GM21367 (cell line): ENCODE data around the gene PRRG2.

Experiments used
- ATAC-seq: cut with Tn5 transposase; IDR thresholded peaks from one replicate; pipeline ENCODE4 v1.9.1; 2021; ENCODE audit not compliant: unreplicated experiment

Gene PRRG2

GRCh38 chr19:49581007-49581508 lies at the start of gene PRRG2:
Gene PRRG2, plus strand, starts transcription at chr19:49581316. Its CDS starts 1,904 bp downstream, at chr19:49583220.
- no peak for ATAC-seq

GRCh38 chr19:49533551-49534488 lies 47.3 kb upstream of the PRRG2 start:
- no peak for ATAC-seq

GRCh38 chr19:49534632-49535385 lies 46.3 kb upstream of the PRRG2 start:
- no peak for ATAC-seq

- ATAC-seq, result no peak
These were observed 44.1 kb upstream of the PRRG2 start for GRCh38 chr19:49536921-49537462.

- ATAC-seq, result no peak
These were observed 42.5 kb upstream of the PRRG2 start for GRCh38 chr19:49538643-49539042.

GRCh38 chr19:49539192-49539952 lies 41.7 kb upstream of the PRRG2 start:
- no peak for ATAC-seq

GRCh38 chr19:49541914-49542313 lies 39.2 kb upstream of the PRRG2 start:
- no peak for ATAC-seq

GRCh38 chr19:49542446-49542845 lies 38.7 kb upstream of the PRRG2 start:
- ATAC-seq, result no peak

GRCh38 chr19:49543032-49543431 lies 38.1 kb upstream of the PRRG2 start:
- ATAC-seq, result no peak

GRCh38 chr19:49544154-49544553 lies 37.0 kb upstream of the PRRG2 start:
- ATAC-seq, result no peak

GRCh38 chr19:49546825-49547565 lies 34.1 kb upstream of the PRRG2 start:
- no peak for ATAC-seq

GRCh38 chr19:49549045-49549444 lies 32.1 kb upstream of the PRRG2 start:
- ATAC-seq, result no peak

GRCh38 chr19:49551531-49551930 lies 29.6 kb upstream of the PRRG2 start:
- ATAC-seq, result no peak

- no peak for ATAC-seq
These were observed 28.4 kb upstream of the PRRG2 start for GRCh38 chr19:49552749-49553148.

- ATAC-seq, result no peak
These were observed 27.5 kb upstream of the PRRG2 start for GRCh38 chr19:49553451-49554271.

- no peak for ATAC-seq
These were observed 26.4 kb upstream of the PRRG2 start for GRCh38 chr19:49554701-49555181.

GRCh38 chr19:49555600-49556411 lies 25.3 kb upstream of the PRRG2 start:
- ATAC-seq, result no peak
